ENCODE measurements around the gene FAM110A.
"Not testable (repeated sequence)": the region's sequence is repeated elsewhere in the genome, so short reads cannot be mapped to it uniquely, and the experiment has no call there.

Gene FAM110A

DNA sequence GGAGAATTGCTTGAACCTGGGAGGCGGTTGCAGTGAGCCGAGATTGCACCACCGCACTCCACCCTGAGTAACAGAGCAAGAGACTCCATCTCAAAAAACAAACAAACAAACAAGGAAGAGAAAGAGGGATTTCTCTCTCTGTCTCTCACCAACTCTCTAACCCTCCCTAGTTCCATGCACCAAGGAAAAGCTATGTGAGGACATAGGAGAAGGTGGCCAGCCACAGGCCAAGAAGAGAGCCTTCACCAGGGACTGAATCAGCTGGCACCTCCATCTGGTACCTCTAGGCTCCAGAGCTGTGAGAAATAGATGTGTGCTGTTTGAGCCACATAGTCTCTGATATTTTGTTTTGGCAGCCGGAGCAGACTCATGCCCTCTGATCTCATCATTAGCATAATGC is 9.0 kb upstream of the FAM110A start:
- Histone ChIP-seq H3K9me3 (ENCODE audit: insufficient read depth, low read depth, low read length) (no peaks in the 10 kb centered on the region), H3K4me3 (ENCODE audit: low read length) (no peak overlapping the region), H3K36me3 (ENCODE audit: insufficient read depth, low read length) (no peaks in the 10 kb centered on the region), H3K9ac (ENCODE audit: low read depth, low read length) (no peak overlapping the region), H3K27me3 (ENCODE audit: insufficient read depth, low read length) (no peaks in the 10 kb centered on the region), H3K27ac (ENCODE audit: low read depth, low read length) (no peak overlapping the region), H3K4me1 (ENCODE audit: insufficient read depth, low read length) (no peaks in the 10 kb centered on the region)
- 90% methylated on average over 4 of the region's 4 CpGs for WGBS

DNA sequence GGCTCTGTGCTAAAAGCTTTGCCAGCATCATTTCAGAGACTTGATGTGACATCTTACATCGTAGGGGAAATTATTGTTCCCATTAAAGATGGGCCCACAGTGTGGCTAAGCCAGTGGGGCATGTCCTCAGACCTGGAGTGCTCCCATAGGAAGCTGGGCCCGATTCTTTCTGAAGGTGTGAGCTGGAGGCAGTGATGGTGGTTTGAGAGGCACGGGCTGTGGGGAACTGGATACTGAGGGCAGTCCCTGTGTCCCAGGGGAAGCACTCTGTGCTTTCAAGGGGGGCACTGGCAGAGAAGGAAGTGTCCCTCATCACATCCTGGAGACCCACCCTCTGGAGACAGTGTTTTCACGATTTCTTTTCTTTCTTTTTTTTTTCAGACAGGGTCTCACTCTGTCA is 8.6 kb upstream of the FAM110A start:
- no peaks in the 10 kb centered on the region for H3K36me3 ChIP-seq (ENCODE audit: insufficient read depth, low read length)
- no peak overlapping the region for H3K9ac ChIP-seq (ENCODE audit: low read depth, low read length)
- WGBS, result 95% methylated on average over 4 of the region's 4 CpGs
- H3K27ac ChIP-seq (ENCODE audit: low read depth, low read length), result no peak overlapping the region
- H3K4me1 ChIP-seq (ENCODE audit: insufficient read depth, low read length), result no peaks in the 10 kb centered on the region
- no peaks in the 10 kb centered on the region for H3K9me3 ChIP-seq (ENCODE audit: insufficient read depth, low read depth, low read length)
- no peaks in the 10 kb centered on the region for H3K27me3 ChIP-seq (ENCODE audit: insufficient read depth, low read length)
- no peak overlapping the region for H3K4me3 ChIP-seq (ENCODE audit: low read length)

DNA sequence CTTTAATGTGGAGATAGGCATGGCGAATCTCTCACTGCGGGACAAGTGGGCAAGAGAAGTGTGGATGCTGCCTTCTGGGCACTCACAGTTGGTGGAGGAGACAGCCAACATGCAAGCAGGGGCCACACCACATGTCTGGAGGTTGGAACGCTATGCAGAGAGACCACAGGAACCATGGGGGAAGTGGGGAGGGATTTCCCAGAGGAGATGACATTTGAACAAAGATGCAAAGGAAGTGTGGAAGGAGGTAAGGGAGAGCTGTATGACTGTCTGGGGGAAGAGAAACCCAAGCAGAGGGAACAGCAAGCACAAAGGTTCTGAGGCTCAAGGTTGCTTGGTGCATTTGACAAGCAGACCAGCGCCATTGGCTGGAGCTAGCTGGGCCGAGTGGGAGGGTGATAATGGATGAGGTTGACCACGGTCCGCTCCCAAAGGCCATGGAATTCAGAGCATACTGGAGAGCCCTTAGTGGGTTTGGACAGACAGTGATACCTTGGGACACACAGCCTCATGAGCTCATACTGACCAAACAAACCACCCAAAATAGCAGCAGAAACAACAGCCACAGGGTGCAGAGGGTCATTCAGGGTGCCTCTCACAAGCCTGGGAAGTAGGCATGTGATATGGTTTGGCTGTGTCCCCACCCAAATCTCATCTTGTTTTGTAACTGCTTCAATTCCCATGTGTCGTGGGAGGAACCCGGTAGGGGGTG is 7.6 kb upstream of the FAM110A start:
- no peak overlapping the region for H3K4me3 ChIP-seq (ENCODE audit: low read length)
- no peaks in the 10 kb centered on the region for H3K27me3 ChIP-seq (ENCODE audit: insufficient read depth, low read length)
- no peak overlapping the region for H3K9ac ChIP-seq (ENCODE audit: low read depth, low read length)
- no peaks in the 10 kb centered on the region for H3K4me1 ChIP-seq (ENCODE audit: insufficient read depth, low read length)
- H3K36me3 ChIP-seq (ENCODE audit: insufficient read depth, low read length), result no peaks in the 10 kb centered on the region
- H3K27ac ChIP-seq (ENCODE audit: low read depth, low read length), result no peak overlapping the region
- 92% methylated on average over 9 of the region's 9 CpGs for WGBS
- H3K9me3 ChIP-seq (ENCODE audit: insufficient read depth, low read depth, low read length), result no peaks in the 10 kb centered on the region

DNA sequence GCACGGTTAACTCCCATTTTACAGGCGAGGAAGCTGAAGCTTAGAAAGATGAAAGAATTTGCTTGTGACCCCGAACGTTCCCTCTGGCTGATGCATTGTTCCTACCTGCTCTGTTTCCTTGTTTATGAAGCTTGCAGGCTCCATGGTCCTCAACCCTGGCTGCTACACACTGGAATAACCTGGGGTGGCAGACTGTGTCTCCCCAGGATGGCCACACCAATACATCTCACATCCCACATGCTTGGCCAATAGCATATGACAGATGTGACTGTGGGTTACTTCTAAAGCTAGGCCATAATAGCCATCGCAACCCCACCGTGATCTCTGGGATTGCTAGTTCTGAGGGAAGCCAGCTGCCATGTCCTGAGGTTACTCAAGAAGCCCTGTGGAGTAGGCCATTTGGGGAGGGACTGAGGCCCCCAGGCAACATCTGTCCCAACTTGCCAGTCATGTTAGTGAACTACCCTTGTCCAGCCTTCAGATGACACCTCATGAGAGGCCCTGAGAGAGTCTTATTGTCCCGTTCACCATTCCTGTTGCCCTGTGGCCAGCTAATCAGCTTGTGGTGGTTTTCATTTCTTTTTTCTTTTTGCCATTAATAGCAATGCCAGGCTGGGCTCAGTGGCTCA is 6.7 kb upstream of the FAM110A start:
- Histone ChIP-seq H3K4me1 (ENCODE audit: insufficient read depth, low read length) (no peaks in the 10 kb centered on the region), H3K27me3 (ENCODE audit: insufficient read depth, low read length) (no peaks in the 10 kb centered on the region), H3K27ac (ENCODE audit: low read depth, low read length) (no peak overlapping the region), H3K36me3 (ENCODE audit: insufficient read depth, low read length) (no peaks in the 10 kb centered on the region), H3K4me3 (ENCODE audit: low read length) (no peak overlapping the region), H3K9me3 (ENCODE audit: insufficient read depth, low read depth, low read length) (no peaks in the 10 kb centered on the region), H3K9ac (ENCODE audit: low read depth, low read length) (no peak overlapping the region)
- WGBS, result 94% methylated on average over 7 of the region's 7 CpGs

DNA sequence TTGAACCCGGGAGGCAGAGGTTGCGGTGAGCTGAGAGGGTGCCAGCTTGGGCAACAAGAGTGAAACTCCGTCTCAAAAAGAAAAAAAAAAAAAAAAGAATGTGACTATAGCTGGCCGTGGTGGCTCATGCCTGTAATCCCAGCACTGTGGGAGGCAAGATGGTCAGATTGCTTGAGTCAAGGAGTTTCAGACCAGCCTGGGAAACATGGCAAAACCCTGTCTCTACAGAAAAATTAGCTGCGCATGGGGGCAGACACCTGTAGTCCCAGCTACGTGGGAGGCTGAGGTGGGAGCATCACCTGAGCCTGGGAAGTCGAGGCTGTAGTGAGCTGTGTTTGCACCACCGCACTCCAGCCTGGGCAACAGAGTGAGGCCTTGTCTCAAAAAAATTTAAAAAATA is 5.5 kb upstream of the FAM110A start:
- not testable (repeated sequence) for H3K9me3 ChIP-seq (ENCODE audit: insufficient read depth, low read depth, low read length); H3K27me3 ChIP-seq (ENCODE audit: insufficient read depth, low read length); H3K36me3 ChIP-seq (ENCODE audit: insufficient read depth, low read length); H3K4me3 ChIP-seq (ENCODE audit: low read length); H3K4me1 ChIP-seq (ENCODE audit: insufficient read depth, low read length); H3K9ac ChIP-seq (ENCODE audit: low read depth, low read length); H3K27ac ChIP-seq (ENCODE audit: low read depth, low read length)
- 92% methylated on average over 8 of the region's 8 CpGs for WGBS

DNA sequence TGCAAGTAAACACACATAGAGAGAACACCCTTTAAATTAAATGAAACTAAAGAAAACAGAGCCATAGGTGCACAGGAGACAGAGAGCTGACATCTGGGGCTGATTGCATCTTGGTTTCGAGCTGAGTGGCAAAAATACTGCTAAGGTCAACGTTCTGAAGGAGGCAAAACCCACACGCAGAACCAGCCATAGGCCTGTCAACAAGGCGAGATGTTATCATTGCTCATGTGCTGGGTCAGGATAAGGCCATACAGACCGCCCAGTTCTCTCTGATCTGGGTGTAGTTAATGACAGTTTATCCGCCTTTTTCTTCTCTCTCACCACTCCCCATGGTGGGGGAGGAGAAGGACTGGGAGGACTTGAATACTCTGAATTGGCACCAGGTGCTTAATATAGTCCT is 4.5 kb upstream of the FAM110A start:
- Histone ChIP-seq H3K27ac (ENCODE audit: low read depth, low read length) (no peak overlapping the region), H3K4me1 (ENCODE audit: insufficient read depth, low read length) (peaks cover 3% of the 10 kb centered on the region; the same call in 1 of the 2 replicates), H3K36me3 (ENCODE audit: insufficient read depth, low read length) (no peaks in the 10 kb centered on the region), H3K27me3 (ENCODE audit: insufficient read depth, low read length) (peaks cover 1% of the 10 kb centered on the region), H3K9ac (ENCODE audit: low read depth, low read length) (no peak overlapping the region), H3K9me3 (ENCODE audit: insufficient read depth, low read depth, low read length) (no peaks in the 10 kb centered on the region), H3K4me3 (ENCODE audit: low read length) (no peak overlapping the region)
- WGBS, result 85% methylated on average over 4 of the region's 6 CpGs

DNA sequence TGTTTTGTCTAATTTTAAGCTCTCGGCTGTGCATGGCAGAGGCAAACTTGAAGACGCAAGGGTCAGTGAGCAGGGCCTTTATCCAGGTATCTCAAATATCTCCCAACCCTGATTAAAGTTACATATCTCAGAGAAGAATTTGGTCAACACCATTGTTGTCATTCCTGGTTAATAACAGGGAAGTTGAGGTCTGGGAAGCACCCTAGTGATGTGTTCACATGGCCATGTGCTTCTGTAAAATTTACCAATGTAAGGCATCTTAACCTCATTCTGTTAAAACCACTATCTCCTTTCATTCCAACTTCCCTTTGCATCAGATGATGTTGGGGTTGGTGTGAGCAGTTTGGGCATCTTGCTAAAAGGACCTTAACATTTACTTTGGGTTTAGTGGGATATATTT is 4.0 kb upstream of the FAM110A start:
- H3K4me1 ChIP-seq (ENCODE audit: insufficient read depth, low read length), result peaks cover 3% of the 10 kb centered on the region; the same call in 1 of the 2 replicates
- no peaks in the 10 kb centered on the region for H3K36me3 ChIP-seq (ENCODE audit: insufficient read depth, low read length)
- no peak overlapping the region for H3K27ac ChIP-seq (ENCODE audit: low read depth, low read length)
- no peak overlapping the region for H3K9ac ChIP-seq (ENCODE audit: low read depth, low read length)
- WGBS, result 94% methylated on average over 2 of the region's 2 CpGs
- peaks cover 7% of the 10 kb centered on the region for H3K27me3 ChIP-seq (ENCODE audit: insufficient read depth, low read length)
- no peak overlapping the region for H3K4me3 ChIP-seq (ENCODE audit: low read length)
- H3K9me3 ChIP-seq (ENCODE audit: insufficient read depth, low read depth, low read length), result no peaks in the 10 kb centered on the region

DNA sequence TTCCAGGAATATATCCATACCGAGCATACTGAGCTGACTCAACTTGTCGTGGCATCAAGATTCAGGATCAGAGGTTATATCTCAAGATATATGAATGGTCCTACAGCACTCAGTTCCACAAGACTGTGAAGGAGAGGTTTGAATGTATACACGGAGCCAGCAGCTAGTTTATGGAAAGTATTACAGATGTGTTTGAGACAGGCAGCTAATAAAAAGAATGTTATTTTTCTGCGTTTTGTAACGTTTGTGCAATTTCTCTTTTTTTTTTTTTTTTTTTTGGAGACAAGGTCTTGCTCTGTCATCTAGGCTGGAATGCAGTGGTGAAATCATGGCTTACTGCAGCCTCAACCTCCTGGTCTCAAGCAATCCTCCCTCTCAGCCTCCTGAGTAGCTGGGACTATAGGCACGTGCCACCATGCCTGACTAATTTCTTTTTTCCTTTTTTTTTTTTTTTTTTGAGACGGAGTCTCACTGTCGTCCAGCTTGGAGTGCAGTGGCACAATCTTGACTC is 3.4 kb upstream of the FAM110A start:
- Histone ChIP-seq H3K27ac (ENCODE audit: low read depth, low read length) (no peak overlapping the region), H3K4me1 (ENCODE audit: insufficient read depth, low read length) (peaks cover 3% of the 10 kb centered on the region; the same call in 1 of the 2 replicates), H3K4me3 (ENCODE audit: low read length) (no peak overlapping the region), H3K9me3 (ENCODE audit: insufficient read depth, low read depth, low read length) (no peaks in the 10 kb centered on the region), H3K36me3 (ENCODE audit: insufficient read depth, low read length) (no peaks in the 10 kb centered on the region), H3K27me3 (ENCODE audit: insufficient read depth, low read length) (peaks cover 12% of the 10 kb centered on the region), H3K9ac (ENCODE audit: low read depth, low read length) (no peak overlapping the region)
- 87% methylated on average over 8 of the region's 8 CpGs for WGBS

DNA sequence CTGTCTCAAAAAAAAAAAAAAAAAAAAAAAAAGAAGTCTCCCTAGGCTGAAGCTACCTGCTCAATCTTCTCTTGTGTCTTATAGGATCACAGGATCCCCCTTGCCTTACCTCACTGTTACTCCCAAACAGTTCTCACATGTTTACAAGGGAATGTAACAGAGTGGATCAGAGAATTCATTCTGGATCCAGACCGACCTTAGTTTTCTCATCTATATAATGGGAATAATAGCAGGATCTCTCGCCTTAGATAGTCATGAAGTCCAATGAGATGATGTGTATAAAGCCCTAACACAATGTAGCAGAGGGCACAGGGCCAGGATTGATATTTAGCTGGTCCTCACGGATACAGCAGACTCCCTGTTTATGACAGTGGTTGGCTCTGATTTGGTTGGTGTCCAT is 2.3 kb upstream of the FAM110A start:
- no peak overlapping the region for H3K4me3 ChIP-seq (ENCODE audit: low read length)
- H3K36me3 ChIP-seq (ENCODE audit: insufficient read depth, low read length), result no peaks in the 10 kb centered on the region
- H3K27me3 ChIP-seq (ENCODE audit: insufficient read depth, low read length), result peaks cover 18% of the 10 kb centered on the region
- H3K4me1 ChIP-seq (ENCODE audit: insufficient read depth, low read length), result peaks cover 3% of the 10 kb centered on the region; the same call in 1 of the 2 replicates
- H3K9ac ChIP-seq (ENCODE audit: low read depth, low read length), result no peak overlapping the region
- H3K27ac ChIP-seq (ENCODE audit: low read depth, low read length), result no peak overlapping the region
- H3K9me3 ChIP-seq (ENCODE audit: insufficient read depth, low read depth, low read length), result no peaks in the 10 kb centered on the region
- 95% methylated on average over 2 of the region's 3 CpGs for WGBS

DNA sequence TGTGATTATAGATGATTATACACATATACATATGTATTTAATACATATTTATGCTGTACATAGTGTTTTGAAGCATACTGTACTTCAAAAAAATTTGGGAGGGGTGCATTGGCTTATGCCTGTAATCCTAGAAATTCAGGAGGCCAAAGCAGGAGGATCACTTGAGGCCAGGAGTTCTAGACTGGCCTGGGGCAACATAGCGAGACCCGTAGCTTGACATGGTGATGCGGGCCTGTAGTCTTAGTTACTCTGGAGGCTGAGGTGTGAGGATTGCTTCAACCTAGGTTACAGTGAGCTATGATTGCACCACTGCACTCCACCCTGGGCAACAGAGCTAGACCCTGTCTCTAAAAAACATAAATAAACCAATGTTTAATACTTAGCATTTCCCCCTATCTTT is 1.6 kb upstream of the FAM110A start:
- WGBS, result 97% methylated on average over 3 of the region's 3 CpGs
- Histone ChIP-seq H3K27me3 (ENCODE audit: insufficient read depth, low read length) (peaks cover 18% of the 10 kb centered on the region), H3K9ac (ENCODE audit: low read depth, low read length) (no peak overlapping the region), H3K27ac (ENCODE audit: low read depth, low read length) (no peak overlapping the region), H3K9me3 (ENCODE audit: insufficient read depth, low read depth, low read length) (no peaks in the 10 kb centered on the region), H3K4me3 (ENCODE audit: low read length) (no peak overlapping the region), H3K4me1 (ENCODE audit: insufficient read depth, low read length) (peaks cover 3% of the 10 kb centered on the region; the same call in 1 of the 2 replicates), H3K36me3 (ENCODE audit: insufficient read depth, low read length) (no peaks in the 10 kb centered on the region)

DNA sequence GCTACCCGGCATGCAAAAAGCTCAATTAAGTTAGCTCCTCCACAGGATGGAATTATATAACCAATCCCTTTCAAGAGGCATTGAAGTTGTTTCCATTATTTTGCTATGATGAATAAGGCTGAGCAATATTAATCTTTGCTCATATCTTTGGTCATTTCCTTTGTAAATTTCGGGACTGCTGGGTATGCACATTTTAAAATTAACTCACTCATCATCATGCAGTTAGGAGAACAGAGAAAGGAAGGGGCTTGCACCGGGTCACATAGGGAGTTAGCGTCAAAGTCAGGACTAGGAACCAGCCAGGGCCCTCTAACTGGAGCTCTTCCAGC is 430 bp upstream of the FAM110A start:
- Histone ChIP-seq H3K4me3 (ENCODE audit: low read length) (peak overlapping the region; percentile 25), H3K27me3 (ENCODE audit: insufficient read depth, low read length) (peaks cover 18% of the 10 kb centered on the region), H3K9me3 (ENCODE audit: insufficient read depth, low read depth, low read length) (no peaks in the 10 kb centered on the region), H3K4me1 (ENCODE audit: insufficient read depth, low read length) (peaks cover 3% of the 10 kb centered on the region; the same call in 1 of the 2 replicates), H3K9ac (ENCODE audit: low read depth, low read length) (no peak overlapping the region), H3K27ac (ENCODE audit: low read depth, low read length) (no peak overlapping the region), H3K36me3 (ENCODE audit: insufficient read depth, low read length) (no peaks in the 10 kb centered on the region)
- WGBS, result 28% methylated on average over 3 of the region's 4 CpGs

Measured in HUES64 (cell line).